HEK293 (cell line): Measurements from ENCODE around the gene TSPAN13.

Source experiments
- CTCF ChIP-seq: fragments of 450-650 bp; formaldehyde crosslinking; IDR thresholded peaks from 2 replicates; pipeline ENCODE4 v1.5.1; 2016; ENCODE audit warnings: missing biosample characterization, missing genetic modification characterization
- GLI2 ChIP-seq: fragments of 450-650 bp; formaldehyde crosslinking; IDR thresholded peaks from 2 replicates; pipeline ENCODE4; 2017; ENCODE audit warnings: missing biosample characterization, missing genetic modification characterization, low read depth, borderline replicate concordance
- GLI4 ChIP-seq: fragments of 450-650 bp; formaldehyde crosslinking; IDR thresholded peaks from 2 replicates; pipeline ENCODE4 v1.5.1; 2016; ENCODE audit warnings: missing biosample characterization, missing genetic modification characterization
- HOXA7 ChIP-seq: sonication (generic); formaldehyde crosslinking; IDR thresholded peaks from 2 replicates; pipeline ENCODE4 v1.8.1; 2022; ENCODE audit warnings: missing genetic modification reagents, borderline replicate concordance
- REST ChIP-seq: fragments of 450-650 bp; formaldehyde crosslinking; IDR thresholded peaks from 2 replicates; pipeline ENCODE4 v1.5.1; 2016; ENCODE audit warnings: missing biosample characterization, missing genetic modification characterization
- YY1 ChIP-seq: fragments of 450-650 bp; formaldehyde crosslinking; IDR thresholded peaks from 2 replicates; pipeline ENCODE4 v1.5.1; 2018; ENCODE audit warnings: missing biosample characterization, missing genetic modification characterization
- ZFP3 ChIP-seq: fragments of 450-650 bp; formaldehyde crosslinking; IDR thresholded peaks from 2 replicates; pipeline ENCODE4 v1.5.1; 2016; ENCODE audit warnings: low read depth, missing biosample characterization, missing genetic modification characterization
- ZNF221 ChIP-seq: fragments of 450-650 bp; formaldehyde crosslinking; IDR thresholded peaks from 2 replicates; pipeline ENCODE4 v1.5.1; 2017; ENCODE audit warnings: missing biosample characterization, missing genetic modification characterization, borderline replicate concordance
- ZNF274 ChIP-seq, 2 experiments: fragments of 200-500 bp in 1 of 2; fragments of 450-650 bp in 1 of 2; sonication (Bioruptor generic) in 1 of 2; formaldehyde crosslinking in 1 of 2; IDR thresholded peaks; 2 replicates each; pipeline versions ENCODE4 v1.5.1 to v1.6.1; 2014 to 2016; ENCODE audit warnings: borderline replicate concordance in 1 of 2, inconsistent platforms in 1 of 2, low read length in 1 of 2, missing biosample characterization in 1 of 2, missing genetic modification characterization in 1 of 2
- ZNF549 ChIP-seq: fragments of 450-650 bp; IDR thresholded peaks from 2 replicates; pipeline ENCODE4 v1.5.1; 2018; ENCODE audit warnings: missing biosample characterization, missing genetic modification characterization, mild to moderate bottlenecking, inconsistent platforms, moderate library complexity
- ZNF558 ChIP-seq: fragments of 450-650 bp; formaldehyde crosslinking; IDR thresholded peaks from 2 replicates; pipeline ENCODE4 v1.5.1; 2016; ENCODE audit warnings: missing biosample characterization, missing genetic modification characterization
- ZNF624 ChIP-seq: fragments of 450-650 bp; formaldehyde crosslinking; IDR thresholded peaks from 2 replicates; pipeline ENCODE4 v1.5.1; 2017; ENCODE audit warnings: missing biosample characterization, missing genetic modification characterization

- TF ChIP-seq ZFP3 (no peak), REST (tag by site-specific recombination) (no peak), GLI4 (tag by site-specific recombination) (no peak), CTCF (tag by site-specific recombination) (no peak), ZNF624 (tag by site-specific recombination) (no peak), ZNF549 (no peak), YY1 (tag by site-specific recombination) (no peak), HOXA7 (CRISPR knock-in tag) (no peak), ZNF221 (tag by site-specific recombination) (no peak), ZNF558 (tag by site-specific recombination) (no peak), ZNF274 (IDR thresholded peaks at IDR 0.05; ENCODE audit: low read length) (no peak), ZNF274 (tag by site-specific recombination; IDR thresholded peaks at IDR 0.05; ENCODE audit: borderline replicate concordance) (no peak), GLI2 (no peak)
Observed at GRCh38 chr7:16739863-16740622, 13.5 kb upstream of the TSPAN13 start.
